Smooth muscle cell (in vitro differentiated cells): ENCODE results near the gene ZNF415. TPM values are rescaled to one million over a fixed set of nuclear protein-coding genes. Genes with fewer than 3 reads are reported as not detected.
"Not testable (repeated sequence)": the region's sequence is repeated elsewhere in the genome, so short reads cannot be mapped to it uniquely, and the experiment has no call there.

Source experiments
- DNase-seq: peaks from one replicate; lab custom pipeline; 2025; ENCODE audit not compliant: unreplicated experiment; lab: John Stamatoyannopoulos, UW
- H2AFZ ChIP-seq: fragments of 200-600 bp; sonication (generic); 2 replicates; pipeline ENCODE4 v1.6.0; 2016; ENCODE audit warnings: antibody characterized with exemption, low read depth, mild to moderate bottlenecking
- H3F3A ChIP-seq: fragments of 200-600 bp; sonication (generic); 2 replicates; pipeline ENCODE4 v1.6.0; 2017; ENCODE audit warnings: antibody characterized with exemption, low read depth
- H3K27ac ChIP-seq: fragments of 200-600 bp; sonication (generic); 2 replicates; pipeline ENCODE4 v1.5.1; 2016; ENCODE audit warnings: low read depth, mild to moderate bottlenecking
- H3K27me3 ChIP-seq: fragments of 200-600 bp; sonication (generic); 2 replicates; pipeline ENCODE4 v1.6.1; 2016; ENCODE audit warnings: low read depth, mild to moderate bottlenecking
- H3K36me3 ChIP-seq: fragments of 200-600 bp; sonication (generic); 2 replicates; pipeline ENCODE4 v1.5.1; 2016; ENCODE audit warnings: low read depth
- H3K4me1 ChIP-seq: fragments of 200-600 bp; sonication (generic); 2 replicates; pipeline ENCODE4 v1.5.1; 2016; ENCODE audit warnings: low read depth
- H3K4me2 ChIP-seq: fragments of 200-600 bp; sonication (generic); 2 replicates; pipeline ENCODE4 v1.6.0; 2016; ENCODE audit warnings: mild to moderate bottlenecking
- H3K4me3 ChIP-seq: fragments of 200-600 bp; sonication (generic); 2 replicates; pipeline ENCODE4 v1.5.1; 2016; ENCODE audit warnings: mild to moderate bottlenecking
- H3K79me2 ChIP-seq: fragments of 200-600 bp; sonication (generic); 2 replicates; pipeline ENCODE4 v1.6.0; 2016; ENCODE audit warnings: low read depth, mild to moderate bottlenecking
- H3K9ac ChIP-seq: fragments of 200-600 bp; sonication (generic); 2 replicates; pipeline ENCODE4 v1.6.0; 2016; ENCODE audit warnings: low read depth
- H3K9me3 ChIP-seq: fragments of 200-600 bp; sonication (generic); replicated peaks from 2 replicates; pipeline ENCODE4 v1.5.1; 2016; ENCODE audit warnings: low read depth
- H4K20me1 ChIP-seq: fragments of 200-600 bp; sonication (generic); 2 replicates; pipeline ENCODE4 v1.6.0; 2016; ENCODE audit warnings: low read depth
- CTCF ChIP-seq: fragments of 200-600 bp; sonication (generic); IDR thresholded peaks from 2 replicates; pipeline ENCODE4 v1.5.1; 2017; ENCODE audit warnings: borderline replicate concordance, mild to moderate bottlenecking, antibody characterized with exemption; ENCODE audit not compliant: insufficient read depth, poor library complexity, severe bottlenecking
- WGBS: methylation state at CpG from one replicate; pipeline ENCODE4 v1.1.7; 2016; ENCODE audit warnings: low lambda C conversion rate; 5-methylcytosine and 5-hydroxymethylcytosine counted together
- polyA plus RNA-seq: library from polyadenylated mRNA; unstranded; fragments of >200 nt; fragmentation: Nextera tagmentation; extraction: Ambion mirVana; gene quantifications from 2 replicates; pipeline ENCODE4 v1.2.1, GENCODE V29; 2016
- total RNA-seq: library from RNA; depleted of rRNA; stranded (reverse); fragments of >200 nt; gene quantifications from 2 replicates; pipeline ENCODE4 v1.2.3, GENCODE V29; 2014

ZNF415 gene
- total and polyA plus RNA-seq, 2 experiments from 2014 or later: 12.4 to 48.7 TPM

GRCh38 chr19:53102206-53102755 is 30.4 kb downstream of the ZNF415 start:
- TF ChIP-seq CTCF: no peak
- Histone ChIP-seq H3K27me3 (no peaks in the 10 kb centered on the region), H3K4me1 (peaks cover 12% of the 10 kb centered on the region), H3K9me3 (no peaks in the 10 kb centered on the region), H3K4me3 (peak overlapping the region; percentile 63), H3K9ac (peak overlapping the region; percentile 66), H3K79me2 (peaks cover 52% of the 10 kb centered on the region), H4K20me1 (peaks cover 52% of the 10 kb centered on the region), H3K36me3 (no peaks in the 10 kb centered on the region), H3K27ac (peak overlapping the region; percentile 72), H2AFZ (peak overlapping the region; percentile 17), H3K4me2 (peak overlapping the region; percentile 92), H3F3A (peaks cover 4% of the 10 kb centered on the region)
- 21% methylated on average over 10 of the region's 10 CpGs for WGBS
- DNase-seq: no peak

GRCh38 chr19:53101518-53101917 is 31.2 kb downstream of the ZNF415 start:
- Histone ChIP-seq H3F3A (peaks cover 4% of the 10 kb centered on the region), H3K4me1 (peaks cover 12% of the 10 kb centered on the region), H3K79me2 (peaks cover 53% of the 10 kb centered on the region), H2AFZ (no peak overlapping the region), H3K36me3 (no peaks in the 10 kb centered on the region), H4K20me1 (peaks cover 53% of the 10 kb centered on the region), H3K4me2 (peak overlapping the region; percentile 92), H3K27ac (no peak overlapping the region), H3K9me3 (no peaks in the 10 kb centered on the region), H3K4me3 (peak overlapping the region; percentile 63), H3K27me3 (no peaks in the 10 kb centered on the region), H3K9ac (peak overlapping the region; percentile 66)
- no peak for DNase-seq
- WGBS: 56% methylated on average over 1 of the region's 1 CpG
- no peak for TF ChIP-seq CTCF

- not testable (repeated sequence) for H3F3A ChIP-seq, H2AFZ ChIP-seq, H3K36me3 ChIP-seq, DNase-seq, H3K4me3 ChIP-seq, H3K9me3 ChIP-seq, H3K9ac ChIP-seq, H3K27ac ChIP-seq, H3K4me2 ChIP-seq, H3K27me3 ChIP-seq
- Histone ChIP-seq H3K79me2 (peaks cover 71% of the 10 kb centered on the region), H3K4me1 (peaks cover 12% of the 10 kb centered on the region), H4K20me1 (peaks cover 78% of the 10 kb centered on the region)
- WGBS: 97% methylated on average over 14 of the region's 14 CpGs
These were observed 34.1 kb downstream of the ZNF415 start for GRCh38 chr19:53098570-53098969.

DNA sequence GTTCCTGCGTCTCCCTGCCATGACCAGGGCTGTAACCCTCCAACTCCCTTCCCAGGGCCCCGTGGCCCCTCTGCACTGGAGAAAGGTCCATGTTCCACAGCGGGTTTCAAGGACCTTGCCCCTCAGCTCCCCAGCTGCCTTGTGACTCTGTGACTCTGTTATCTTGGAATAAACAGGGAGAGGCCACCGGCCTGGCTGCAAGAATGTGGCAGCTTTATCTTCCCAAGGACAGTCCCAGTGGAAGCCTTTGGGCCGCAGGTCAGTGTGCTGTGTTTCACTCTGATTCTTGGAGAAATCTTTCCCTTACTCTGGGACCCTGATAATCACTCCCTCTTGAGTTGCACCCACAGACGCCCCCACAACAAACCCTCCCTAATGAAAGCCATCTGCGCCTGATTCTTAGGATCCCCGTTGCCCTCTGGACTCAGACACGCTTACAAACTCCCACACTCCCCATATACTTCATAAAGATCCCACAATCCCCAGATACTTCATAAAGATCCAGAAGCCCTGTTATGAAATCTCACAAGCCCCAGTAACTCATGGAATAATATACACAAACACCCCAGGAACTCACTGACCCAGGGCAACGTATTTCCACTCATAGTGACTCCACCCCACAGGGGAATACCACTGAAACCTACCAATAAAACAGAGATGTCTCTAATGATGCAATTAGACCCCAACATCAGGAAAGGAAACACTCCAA is 35.6 kb downstream of the ZNF415 start:
- H3F3A ChIP-seq, H2AFZ ChIP-seq, H3K4me1 ChIP-seq, H3K9ac ChIP-seq, H3K9me3 ChIP-seq, H3K36me3 ChIP-seq, H3K27me3 ChIP-seq, H3K4me3 ChIP-seq, H3K4me2 ChIP-seq, DNase-seq: not testable (repeated sequence)
- 50% methylated on average over 5 of the region's 10 CpGs for WGBS
- Histone ChIP-seq H4K20me1 (peaks cover 87% of the 10 kb centered on the region), H3K27ac (peak overlapping the region; percentile 11), H3K79me2 (peaks cover 73% of the 10 kb centered on the region)

DNA sequence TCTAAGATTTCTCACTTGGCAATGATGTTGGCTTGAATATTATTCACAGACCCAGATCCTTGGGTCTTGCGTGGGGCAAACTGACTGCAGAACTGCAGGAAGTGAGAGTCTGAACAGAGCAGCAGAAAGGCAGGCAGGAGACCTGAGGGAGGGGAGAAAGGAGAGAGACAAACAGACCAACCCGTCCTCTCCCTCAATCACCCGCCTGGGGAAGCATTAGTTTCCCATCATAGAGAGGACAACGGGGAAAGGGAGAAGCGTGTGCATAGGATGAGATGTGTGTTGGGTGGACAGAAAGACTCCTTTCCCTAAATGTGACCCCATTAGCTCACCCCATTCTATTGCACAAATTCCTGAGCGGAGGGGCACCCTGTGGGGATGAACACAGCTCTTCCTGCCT is 36.1 kb downstream of the ZNF415 start:
- not testable (repeated sequence) for H3K4me1 ChIP-seq, H3K27me3 ChIP-seq, H3K9me3 ChIP-seq, H3F3A ChIP-seq, H3K4me2 ChIP-seq, DNase-seq, H3K9ac ChIP-seq, H2AFZ ChIP-seq, H3K27ac ChIP-seq, H3K4me3 ChIP-seq, H3K36me3 ChIP-seq
- peaks cover 67% of the 10 kb centered on the region for H3K79me2 ChIP-seq
- H4K20me1 ChIP-seq: peaks cover 87% of the 10 kb centered on the region
- 90% methylated on average over 2 of the region's 6 CpGs for WGBS
